ENCODE results near the gene PDE12.
"Not testable (repeated sequence)": the region's sequence is repeated elsewhere in the genome, so short reads cannot be mapped to it uniquely, and the experiment has no call there.

Gene PDE12

GRCh38 chr3:57583544-57583943, 27.5 kb downstream of the PDE12 start:
- no peak for DNase-seq (ENCODE audit: low read depth)

- no peak for DNase-seq (ENCODE audit: low read depth)
Measured at GRCh38 chr3:57586778-57587177, 30.7 kb downstream of the PDE12 start.

GRCh38 chr3:57587905-57588304, 31.8 kb downstream of the PDE12 start:
- no peak for DNase-seq (ENCODE audit: low read depth)

GRCh38 chr3:57592306-57592705, 36.2 kb downstream of the PDE12 start:
- no peak for DNase-seq (ENCODE audit: low read depth)

GRCh38 chr3:57594144-57594543, 38.1 kb downstream of the PDE12 start:
- no peak for DNase-seq (ENCODE audit: low read depth)

GRCh38 chr3:57594576-57594975, 38.5 kb downstream of the PDE12 start:
- DNase-seq (ENCODE audit: low read depth), result no peak

GRCh38 chr3:57596495-57597126, 40.5 kb downstream of the PDE12 start:
- peak; percentile 73 for DNase-seq (ENCODE audit: low read depth)

- DNase-seq (ENCODE audit: low read depth), result peak; percentile 99
Measured at GRCh38 chr3:57597127-57597923, 41.3 kb downstream of the PDE12 start, which contains the start of gene ARF4. TSS of gene ARF4 (minus strand) at chr3:57597344. CDS start at chr3:57597140, 204 bp downstream.

GRCh38 chr3:57598765-57599360, 42.8 kb downstream of the PDE12 start:
- DNase-seq (ENCODE audit: low read depth), result no peak

- no peak for DNase-seq (ENCODE audit: low read depth)
Measured at GRCh38 chr3:57600195-57600594, 44.1 kb downstream of the PDE12 start.

- no peak for DNase-seq (ENCODE audit: low read depth)
Measured at GRCh38 chr3:57604971-57605370, 48.9 kb downstream of the PDE12 start.

GRCh38 chr3:57605683-57606082, 49.6 kb downstream of the PDE12 start:
- no peak for DNase-seq (ENCODE audit: low read depth)

- DNase-seq (ENCODE audit: low read depth), result not testable (repeated sequence)
Measured at GRCh38 chr3:57611870-57612269, 55.8 kb downstream of the PDE12 start.

GRCh38 chr3:57616233-57616632, 60.2 kb downstream of the PDE12 start:
- DNase-seq (ENCODE audit: low read depth), result no peak

All from non-pigmented ciliary epithelial cell (primary cell).